K562 (cell line): ENCODE data around the gene GP1BA. TPM values are rescaled to one million over a fixed set of nuclear protein-coding genes. Genes with fewer than 3 reads are reported as not detected.
A peak's percentile ranks its signal among the peaks of the same experiment; 100 is the strongest.

Experiments
- AFF4 ChIP-seq: sonication (generic); formaldehyde crosslinking; IDR thresholded peaks from 2 replicates; pipeline ENCODE4 v1.8.0; 2023; ENCODE audit warnings: mild to moderate bottlenecking, missing genetic modification reagents
- ARID3A ChIP-seq: IDR thresholded peaks from 2 replicates; pipeline ENCODE4 v1.6.1; 2012; ENCODE audit warnings: low read depth, low read length, improper control_type of control experiment, borderline replicate concordance
- ATF3 ChIP-seq, 2 experiments: fragments of 450-650 bp in 1 of 2; sonication (generic) in 1 of 2; formaldehyde crosslinking in 1 of 2; IDR thresholded peaks in 1 of 2; conservative IDR thresholded peaks in 1 of 2; 2 replicates each; pipeline versions ENCODE4 v1.6.1 to v1.8.1; 2016 to 2023; ENCODE audit warnings: mild to moderate bottlenecking in 2 of 2, moderate library complexity in 2 of 2, inconsistent platforms in 1 of 2, missing genetic modification reagents in 1 of 2
- BCOR ChIP-seq: fragments of 450-650 bp; IDR thresholded peaks from 2 replicates; pipeline ENCODE4 v1.6.1; 2016
- CLOCK ChIP-seq: fragments of 250-450 bp; sonication (Bioruptor Pico); IDR thresholded peaks from 2 replicates; pipeline ENCODE4 v1.4.0; 2020; ENCODE audit warnings: mild to moderate bottlenecking, moderate library complexity, borderline replicate concordance
- CTBP1 ChIP-seq: fragments of 450-650 bp; IDR thresholded peaks from 2 replicates; pipeline ENCODE4 v1.6.1; 2016; ENCODE audit warnings: borderline replicate concordance
- ESRRB ChIP-seq: fragments of 250-450 bp; sonication (Bioruptor Pico); IDR thresholded peaks from 2 replicates; pipeline ENCODE4 v1.5.0; 2020; ENCODE audit warnings: mild to moderate bottlenecking, moderate library complexity, borderline replicate concordance
- HDAC1 ChIP-seq, 2 experiments: fragments of 450-650 bp; IDR thresholded peaks; 2 replicates each; pipeline ENCODE4 v1.6.1; 2016 to 2017; ENCODE audit warnings: inconsistent platforms in 1 of 2, mild to moderate bottlenecking in 1 of 2, moderate library complexity in 1 of 2
- HIVEP1 ChIP-seq: fragments of 250-450 bp; sonication (Bioruptor Pico); IDR thresholded peaks from 2 replicates; pipeline ENCODE4 v1.4.0; 2020; ENCODE audit warnings: mild to moderate bottlenecking
- NCOA6 ChIP-seq: fragments of 450-650 bp; IDR thresholded peaks from 2 replicates; pipeline ENCODE4 v1.6.1; 2017; ENCODE audit warnings: mild to moderate bottlenecking
- PTTG1 ChIP-seq: fragments of 450-650 bp; IDR thresholded peaks from 2 replicates; pipeline ENCODE4 v1.6.1; 2016; ENCODE audit warnings: low read depth, mild to moderate bottlenecking, missing genetic modification characterization, missing compliant biosample characterization
- RFX1 ChIP-seq: fragments of 450-650 bp; IDR thresholded peaks from 2 replicates; pipeline ENCODE4 v1.6.1; 2016; ENCODE audit warnings: mild to moderate bottlenecking, moderate library complexity
- ZBTB7A ChIP-seq: IDR thresholded peaks from 2 replicates; pipeline ENCODE4 v1.6.1; 2011; ENCODE audit warnings: low read depth, mild to moderate bottlenecking, low read length, moderate library complexity, borderline replicate concordance; ENCODE audit not compliant: control insufficient read depth
- ZNF592 ChIP-seq: fragments of 450-650 bp; IDR thresholded peaks from 2 replicates; pipeline ENCODE4 v1.6.1; 2017; ENCODE audit warnings: antibody characterized with exemption, mild to moderate bottlenecking
- polyA plus RNA-seq, 8 experiments: library from polyadenylated mRNA; depleted of rRNA in 4 of 8; stranded (reverse) in 5 of 8; unstranded in 3 of 8; fragments of >200 nt; fragmentation: Nextera tagmentation in 2 of 8; fragmentation: Illumina TruSeq in 1 of 8; extraction: Ambion mirVana in 2 of 8; extraction: Trizol in 1 of 8; gene quantifications; 2 replicates each; pipeline versions ENCODE4 v1.2.1 to v1.2.3, GENCODE V29; 2011 to 2014; ENCODE audit warnings: inconsistent platforms in 1 of 8, missing spikeins in 1 of 8
- total RNA-seq, 7 experiments: library from RNA; depleted of rRNA in 6 of 7; stranded (reverse); fragments of >200 nt in 6 of 7; fragmentation: Illumina TruSeq in 2 of 7; extraction: Trizol in 2 of 7; gene quantifications; 2 replicates each; pipeline versions ENCODE4 v1.2.1 to v1.2.3, GENCODE V29; 2011 to 2021; ENCODE audit warnings: low replicate concordance in 1 of 7

GP1BA gene
- total and polyA plus RNA-seq, 9 of the 15 experiments (the other 6 are each of a cell fraction or from before 2014, with no cell fraction given) = 0.01 TPM; not detected in 8

- TF ChIP-seq ARID3A (no peak), HDAC1 (IDR thresholded peaks at IDR 0.05) (no peak), RFX1 (no peak), ESRRB (CRISPR knock-in tag) (no peak), ATF3 (IDR thresholded peaks at IDR 0.05) (0 out of 2 replicates have a peak, but pooled peaks have one; percentile 4), ATF3 (CRISPR knock-in tag; conservative IDR thresholded peaks at IDR 0.05) (no peak), NCOA6 (no peak), AFF4 (CRISPR knock-in tag) (0 out of 2 replicates have a peak, but pooled peaks have one; percentile 1), CTBP1 (peak; percentile 32; the same call in 1 of the 2 replicates), BCOR (no peak), PTTG1 (tag) (no peak), ZNF592 (no peak), ZBTB7A (peak; percentile 67; the same call in 1 of the 2 replicates), HIVEP1 (CRISPR knock-in tag) (no peak), CLOCK (CRISPR knock-in tag) (no peak)
Measured at GRCh38 chr17:4948931-4949320, 16.8 kb downstream of the GP1BA start (continued).
